A549 (cell line): ENCODE data around the gene ABCF3. TPM values are rescaled to one million over a fixed set of nuclear protein-coding genes. Genes with fewer than 3 reads are reported as not detected.
A peak's percentile ranks its signal among the peaks of the same experiment; 100 is the strongest.

ENCODE experiments used
- ATAC-seq, 2 experiments: fragments of 200-7000 bp in 1 of 2; fragments of >200 bp in 1 of 2; cut with Nextera tagmentation in 1 of 2; cut with Tn5 transposase in 1 of 2; 3 replicates each; pipeline versions ENCODE4 v1.8.0 to v1.9.1; 2018 to 2020; ENCODE audit warnings: mild to moderate bottlenecking in 1 of 2, moderate library complexity in 1 of 2
- CTCF ChIA-PET: fragments of 300-600 bp; sonication (Branson Sonifier 250); formaldehyde crosslinking; extraction: SDS; loops from one replicate; lab custom pipeline; 2021; ENCODE audit warnings: antibody characterized with exemption, inconsistent platforms; lab: Yijun Ruan, JAX
- POLR2A ChIA-PET: fragments of 350-600 bp; formaldehyde crosslinking; extraction: SDS; loops from one replicate; lab custom pipeline; 2021; ENCODE audit warnings: antibody characterized with exemption, inconsistent platforms; lab: Yijun Ruan, JAX
- DNase-seq, 2 experiments: peaks; one replicate each; pipeline versions ENCODE4 v3.0.0 to v3.0.0-alpha.2; 2011 to 2016; ENCODE audit warnings: low read depth in 1 of 2, low spot score in 1 of 2
- FAIRE-seq: peaks from 2 replicates; lab custom pipeline; 2011; peaks lifted over from hg19 to GRCh38; lab: Jason Lieb, UNC
- H3K27ac ChIP-seq, 2 experiments: fragments of >200 bp; sonication (Bioruptor Twin); formaldehyde crosslinking; 3 replicates each; pipeline ENCODE4 v1.5.1; 2016 to 2017
- H3K4me1 ChIP-seq: fragments of >200 bp; sonication (Bioruptor Twin); formaldehyde crosslinking; 3 replicates; pipeline ENCODE4 v1.6.1; 2016
- H3K4me2 ChIP-seq: fragments of >200 bp; sonication (Bioruptor Twin); formaldehyde crosslinking; 3 replicates; pipeline ENCODE4 v1.6.1; 2016
- H3K4me3 ChIP-seq: fragments of >200 bp; sonication (Bioruptor Twin); formaldehyde crosslinking; 3 replicates; pipeline ENCODE4 v1.5.1; 2016
- H3K9me3 ChIP-seq: fragments of >200 bp; sonication (Bioruptor Twin); formaldehyde crosslinking; 3 replicates; pipeline ENCODE4 v1.6.1; 2016
- BHLHE40 ChIP-seq: IDR thresholded peaks from 2 replicates; pipeline ENCODE4 v1.6.1; 2012; ENCODE audit warnings: low read depth, low read length, inconsistent platforms
- CBX2 ChIP-seq: fragments of 200-600 bp; sonication (generic); IDR thresholded peaks from 2 replicates; pipeline ENCODE4 v1.6.1; 2016; ENCODE audit warnings: low read depth, mild to moderate bottlenecking, borderline replicate concordance
- CEBPB ChIP-seq, 2 experiments: fragments of >200 bp in 1 of 2; sonication (Bioruptor Twin) in 1 of 2; formaldehyde crosslinking in 1 of 2; IDR thresholded peaks; 2 replicates each; pipeline ENCODE4 v1.6.1; 2012 to 2016
- CHD2 ChIP-seq: fragments of 150-350 bp; IDR thresholded peaks from 2 replicates; pipeline ENCODE4 v1.6.1; 2014; ENCODE audit warnings: low read length; ENCODE audit not compliant: partially characterized antibody
- EHMT2 ChIP-seq: fragments of 200-600 bp; sonication (generic); IDR thresholded peaks from 2 replicates; pipeline ENCODE4 v1.6.1; 2016; ENCODE audit warnings: antibody characterized with exemption, low read depth, mild to moderate bottlenecking, moderate library complexity
- FOSB ChIP-seq: fragments of 250-450 bp; sonication (Bioruptor Pico); IDR thresholded peaks from 2 replicates; pipeline ENCODE4 v1.5.0; 2020; ENCODE audit warnings: mild to moderate bottlenecking, moderate library complexity
- FOXS1 ChIP-seq: fragments of 250-450 bp; sonication (Bioruptor Pico); IDR thresholded peaks from 2 replicates; pipeline ENCODE4 v1.5.0; 2020; ENCODE audit warnings: mild to moderate bottlenecking, moderate library complexity
- HES2 ChIP-seq: fragments of >200 bp; sonication (Bioruptor Twin); formaldehyde crosslinking; IDR thresholded peaks from 2 replicates; pipeline ENCODE4 v1.6.1; 2016
- HMGXB4 ChIP-seq: fragments of 250-450 bp; sonication (Bioruptor Pico); IDR thresholded peaks from 2 replicates; pipeline ENCODE4 v1.5.0; 2021; ENCODE audit warnings: mild to moderate bottlenecking, moderate library complexity, borderline replicate concordance
- HOXA7 ChIP-seq: fragments of 250-450 bp; sonication (Bioruptor Pico); IDR thresholded peaks from 2 replicates; pipeline ENCODE4 v1.5.0; 2020; ENCODE audit warnings: mild to moderate bottlenecking, moderate library complexity
- KDM5A ChIP-seq: fragments of 200-600 bp; sonication (generic); IDR thresholded peaks from 2 replicates; pipeline ENCODE4 v1.6.1; 2016; ENCODE audit warnings: antibody characterized with exemption, mild to moderate bottlenecking
- MAZ ChIP-seq: fragments of 150-350 bp; IDR thresholded peaks from 2 replicates; pipeline ENCODE4 v1.6.1; 2014; ENCODE audit warnings: antibody characterized with exemption, low read depth, low read length, borderline replicate concordance
- NFE2L2 ChIP-seq: fragments of 150-350 bp; conservative IDR thresholded peaks from 2 replicates; pipeline ENCODE4 v1.6.1; 2014; ENCODE audit warnings: low read length
- NR3C1 ChIP-seq: fragments of >200 bp; sonication (Bioruptor Twin); formaldehyde crosslinking; IDR thresholded peaks from 3 replicates; pipeline ENCODE4 v1.6.1; 2017
- RARB ChIP-seq: fragments of 250-450 bp; sonication (Bioruptor Pico); IDR thresholded peaks from 2 replicates; pipeline ENCODE4 v1.8.0; 2021; ENCODE audit warnings: mild to moderate bottlenecking, moderate library complexity
- REST ChIP-seq: fragments of 200-600 bp; sonication (generic); IDR thresholded peaks from 2 replicates; pipeline ENCODE4 v1.6.1; 2016; ENCODE audit warnings: antibody characterized with exemption, mild to moderate bottlenecking, moderate library complexity
- RFX5 ChIP-seq: fragments of 450-650 bp; IDR thresholded peaks from 2 replicates; pipeline ENCODE4 v1.7.1; 2014; ENCODE audit warnings: antibody characterized with exemption, mild to moderate bottlenecking, moderate library complexity
- SMC3 ChIP-seq: fragments of >200 bp; sonication (Bioruptor Twin); formaldehyde crosslinking; IDR thresholded peaks from 3 replicates; pipeline ENCODE4 v1.6.1; 2018; ENCODE audit warnings: inconsistent platforms
- SREBF2 ChIP-seq: fragments of 450-650 bp; IDR thresholded peaks from 2 replicates; pipeline ENCODE4 v1.6.1; 2014; ENCODE audit warnings: mild to moderate bottlenecking, moderate library complexity
- WGBS: methylation state at CpG from one replicate; pipeline ENCODE4 v1.1.6; 2017; ENCODE audit errors: missing lambda C conversion rate; 5-methylcytosine and 5-hydroxymethylcytosine counted together
- polyA plus RNA-seq, 4 experiments: library from polyadenylated mRNA; depleted of rRNA in 3 of 4; stranded (reverse); fragments of >200 nt; fragmentation: RNase III in 1 of 4; extraction: RNeasy Plus Mini Kit Qiagen cat#74134 plus additional on column Dnase treatment in 1 of 4; gene quantifications; 2 replicates in 3 of 4; 3 replicates in 1 of 4; pipeline ENCODE4 v1.2.3, GENCODE V29; 2011 to 2017

The ABCF3 gene
- polyA plus RNA-seq, 2 of the 4 experiments (the other 2 are of a cell fraction): 35.3 to 46.6 TPM

- Histone ChIP-seq H3K4me2 (no peak overlapping the region), H3K9me3 (no peaks in the 10 kb centered on the region), H3K4me3 (no peak overlapping the region), H3K27ac (no peak overlapping the region), H3K4me1 (no peaks in the 10 kb centered on the region)
- CTCF ChIA-PET: interaction anchor here (1.5 to 5.3 kb wide), 5 partner anchors 10 to 344 kb away, joined by 3 to 44 read pairs (median 7); partner anchors contain the start of genes EEF1AKMT4 and VWA5B2
- FAIRE-seq (no peak), DNase-seq (no peak), ATAC-seq (no peak)
- POLR2A ChIA-PET: no interaction called here
- 89% methylated on average over 5 of the region's 7 CpGs for WGBS
- TF ChIP-seq EHMT2 (no peak), CHD2 (no peak)
These were observed 53.7 kb downstream of the ABCF3 start for GRCh38 chr3:184239708-184240107.

GRCh38 chr3:184240384-184241140 is 54.6 kb downstream of the ABCF3 start:
- ChIA-PET POLR2A (no interaction called here), CTCF (interaction anchor here (0.7 to 5.3 kb wide), 5 partner anchors 12 to 345 kb away, joined by 3 to 44 read pairs (median 4); partner anchors contain the start of gene VWA5B2)
- Histone ChIP-seq H3K4me2 (no peak overlapping the region), H3K27ac (no peak overlapping the region), H3K4me1 (no peaks in the 10 kb centered on the region), H3K9me3 (no peaks in the 10 kb centered on the region), H3K4me3 (no peak overlapping the region)
- WGBS: 50% methylated on average over 2 of the region's 4 CpGs
- no peak for FAIRE-seq
- peak; percentile 33 to 53; a peak in 4 of 6 replicates for ATAC-seq
- TF ChIP-seq NFE2L2: no peak
- no peak for TF ChIP-seq FOXS1 (CRISPR knock-in tag)
- TF ChIP-seq MAZ: no peak
- peak; percentile 88 for TF ChIP-seq REST
- TF ChIP-seq SREBF2: no peak
- DNase-seq: no peak

- POLR2A ChIA-PET: no interaction called here
- no peak overlapping the region for H3K4me3 ChIP-seq
- DNase-seq: no peak
- no peaks in the 10 kb centered on the region for H3K4me1 ChIP-seq
- H3K27ac ChIP-seq: no peak overlapping the region
- 100% methylated on average over 4 of the region's 17 CpGs for WGBS
- H3K4me2 ChIP-seq: no peak overlapping the region
- H3K9me3 ChIP-seq: no peaks in the 10 kb centered on the region
- TF ChIP-seq RARB (no peak), HMGXB4 (CRISPR knock-in tag) (no peak), RFX5 (no peak), SMC3 (no peak), HOXA7 (CRISPR knock-in tag) (no peak), CEBPB (IDR thresholded peaks at IDR 0.05) (no peak), FOSB (CRISPR knock-in tag) (no peak), MAZ (no peak), KDM5A (no peak), NR3C1 (no peak), HES2 (no peak), BHLHE40 (no peak), REST (no peak), CBX2 (no peak)
- ATAC-seq: no peak; a peak in 1 of 6 replicates
- FAIRE-seq: no peak
- CTCF ChIA-PET: interaction anchor here (1.0 to 5.3 kb wide), 4 partner anchors 13 to 345 kb away, joined by 3 to 44 read pairs (median 5); partner anchors contain the start of gene VWA5B2
These were observed 55.1 kb downstream of the ABCF3 start for GRCh38 chr3:184241141-184241446.
